ENCODE data around the gene TTC23L.

TTC23L gene

GRCh38 chr5:34838785-34839714 lies at the start of gene TTC23L:
TTC23L (plus strand) TSS chr5:34839164; CDS start chr5:34840672, 1,508 bp downstream.
- peak within 1 kb of the TSS; percentile 93 for H3K4me3 Mint-ChIP-seq
- peak within 1 kb of the TSS; percentile 84 for H3K27ac Mint-ChIP-seq
- peaks cover 1% of the 10 kb centered on the region for H3K36me3 Mint-ChIP-seq (ENCODE audit: low read depth)
- peaks cover 15% of the 10 kb centered on the region for H3K27me3 Mint-ChIP-seq (ENCODE audit: low read depth)
- H3K4me1 Mint-ChIP-seq (ENCODE audit: low read depth): peaks cover 12% of the 10 kb centered on the region
- H3K9me3 Mint-ChIP-seq: no peaks in the 10 kb centered on the region

- H3K27me3 Mint-ChIP-seq (ENCODE audit: low read depth): no peaks in the 10 kb centered on the region
- H3K27ac Mint-ChIP-seq: no peak overlapping the region
- H3K4me3 Mint-ChIP-seq: no peak overlapping the region
- no peaks in the 10 kb centered on the region for H3K4me1 Mint-ChIP-seq (ENCODE audit: low read depth)
- H3K36me3 Mint-ChIP-seq (ENCODE audit: low read depth): no peaks in the 10 kb centered on the region
- peaks cover 4% of the 10 kb centered on the region for H3K9me3 Mint-ChIP-seq
Measured at GRCh38 chr5:34789639-34790038, 49.3 kb upstream of the TTC23L start.

- Mint-ChIP-seq H3K4me1 (ENCODE audit: low read depth) (no peaks in the 10 kb centered on the region), H3K9me3 (peaks cover 4% of the 10 kb centered on the region), H3K27me3 (ENCODE audit: low read depth) (no peaks in the 10 kb centered on the region), H3K36me3 (ENCODE audit: low read depth) (no peaks in the 10 kb centered on the region), H3K27ac (no peak overlapping the region), H3K4me3 (no peak overlapping the region)
Measured at GRCh38 chr5:34790069-34790468, 48.9 kb upstream of the TTC23L start.

GRCh38 chr5:34791761-34792244 lies 47.2 kb upstream of the TTC23L start:
- no peak overlapping the region for H3K27ac Mint-ChIP-seq
- no peaks in the 10 kb centered on the region for H3K4me1 Mint-ChIP-seq (ENCODE audit: low read depth)
- H3K36me3 Mint-ChIP-seq (ENCODE audit: low read depth): no peaks in the 10 kb centered on the region
- H3K4me3 Mint-ChIP-seq: no peak overlapping the region
- peaks cover 4% of the 10 kb centered on the region for H3K9me3 Mint-ChIP-seq
- no peaks in the 10 kb centered on the region for H3K27me3 Mint-ChIP-seq (ENCODE audit: low read depth)

GRCh38 chr5:34802834-34803563 lies 36.0 kb upstream of the TTC23L start:
- Mint-ChIP-seq H3K36me3 (ENCODE audit: low read depth) (no peaks in the 10 kb centered on the region), H3K27me3 (ENCODE audit: low read depth) (no peaks in the 10 kb centered on the region), H3K9me3 (no peaks in the 10 kb centered on the region), H3K4me1 (ENCODE audit: low read depth) (no peaks in the 10 kb centered on the region), H3K4me3 (no peak overlapping the region), H3K27ac (no peak overlapping the region)

- no peaks in the 10 kb centered on the region for H3K36me3 Mint-ChIP-seq (ENCODE audit: low read depth)
- no peak overlapping the region for H3K27ac Mint-ChIP-seq
- H3K4me1 Mint-ChIP-seq (ENCODE audit: low read depth): no peaks in the 10 kb centered on the region
- no peak overlapping the region for H3K4me3 Mint-ChIP-seq
- no peaks in the 10 kb centered on the region for H3K9me3 Mint-ChIP-seq
- no peaks in the 10 kb centered on the region for H3K27me3 Mint-ChIP-seq (ENCODE audit: low read depth)
Measured at GRCh38 chr5:34803974-34804732, 34.8 kb upstream of the TTC23L start.

GRCh38 chr5:34804913-34805312 lies 34.1 kb upstream of the TTC23L start:
- H3K4me1 Mint-ChIP-seq (ENCODE audit: low read depth): no peaks in the 10 kb centered on the region
- no peaks in the 10 kb centered on the region for H3K36me3 Mint-ChIP-seq (ENCODE audit: low read depth)
- no peak overlapping the region for H3K4me3 Mint-ChIP-seq
- H3K9me3 Mint-ChIP-seq: no peaks in the 10 kb centered on the region
- H3K27ac Mint-ChIP-seq: no peak overlapping the region
- no peaks in the 10 kb centered on the region for H3K27me3 Mint-ChIP-seq (ENCODE audit: low read depth)

- no peak overlapping the region for H3K4me3 Mint-ChIP-seq
- no peaks in the 10 kb centered on the region for H3K4me1 Mint-ChIP-seq (ENCODE audit: low read depth)
- H3K9me3 Mint-ChIP-seq: no peaks in the 10 kb centered on the region
- H3K27me3 Mint-ChIP-seq (ENCODE audit: low read depth): no peaks in the 10 kb centered on the region
- no peak overlapping the region for H3K27ac Mint-ChIP-seq
- no peaks in the 10 kb centered on the region for H3K36me3 Mint-ChIP-seq (ENCODE audit: low read depth)
Measured at GRCh38 chr5:34806532-34806931, 32.4 kb upstream of the TTC23L start.

- Mint-ChIP-seq H3K4me1 (ENCODE audit: low read depth) (no peaks in the 10 kb centered on the region), H3K27ac (no peak overlapping the region), H3K9me3 (no peaks in the 10 kb centered on the region), H3K27me3 (ENCODE audit: low read depth) (peaks cover 2% of the 10 kb centered on the region), H3K4me3 (no peak overlapping the region), H3K36me3 (ENCODE audit: low read depth) (no peaks in the 10 kb centered on the region)
Measured at GRCh38 chr5:34811706-34812105, 27.3 kb upstream of the TTC23L start.

GRCh38 chr5:34813509-34813908 lies 25.5 kb upstream of the TTC23L start:
- H3K4me1 Mint-ChIP-seq (ENCODE audit: low read depth): no peaks in the 10 kb centered on the region

GRCh38 chr5:34817558-34818351 lies 21.2 kb upstream of the TTC23L start:
- Mint-ChIP-seq H3K4me1 (ENCODE audit: low read depth) (no peaks in the 10 kb centered on the region), H3K36me3 (ENCODE audit: low read depth) (no peaks in the 10 kb centered on the region), H3K4me3 (no peak overlapping the region), H3K27ac (no peak overlapping the region), H3K27me3 (ENCODE audit: low read depth) (peaks cover 6% of the 10 kb centered on the region), H3K9me3 (no peaks in the 10 kb centered on the region)

More at GRCh38 chr5:34813509-34813908, 25.5 kb upstream of the TTC23L start:
- Mint-ChIP-seq H3K27ac (no peak overlapping the region), H3K4me3 (no peak overlapping the region), H3K36me3 (ENCODE audit: low read depth) (no peaks in the 10 kb centered on the region), H3K9me3 (no peaks in the 10 kb centered on the region), H3K27me3 (ENCODE audit: low read depth) (peaks cover 4% of the 10 kb centered on the region)

GRCh38 chr5:34818717-34819116 lies 20.2 kb upstream of the TTC23L start:
- Mint-ChIP-seq H3K9me3 (no peaks in the 10 kb centered on the region), H3K4me1 (ENCODE audit: low read depth) (peaks cover 3% of the 10 kb centered on the region), H3K27me3 (ENCODE audit: low read depth) (peaks cover 6% of the 10 kb centered on the region), H3K36me3 (ENCODE audit: low read depth) (no peaks in the 10 kb centered on the region), H3K27ac (no peak overlapping the region), H3K4me3 (no peak overlapping the region)

GRCh38 chr5:34820593-34820992 lies 18.4 kb upstream of the TTC23L start:
- H3K9me3 Mint-ChIP-seq: no peaks in the 10 kb centered on the region
- H3K4me1 Mint-ChIP-seq (ENCODE audit: low read depth): peaks cover 3% of the 10 kb centered on the region
- H3K36me3 Mint-ChIP-seq (ENCODE audit: low read depth): no peaks in the 10 kb centered on the region
- no peak overlapping the region for H3K4me3 Mint-ChIP-seq
- peaks cover 6% of the 10 kb centered on the region for H3K27me3 Mint-ChIP-seq (ENCODE audit: low read depth)
- no peak overlapping the region for H3K27ac Mint-ChIP-seq
